IMR-90 (cell line): ENCODE measurements around the gene MAZ. TPM values are rescaled to one million over a fixed set of nuclear protein-coding genes. Genes with fewer than 3 reads are reported as not detected.

ENCODE experiments used
- ATAC-seq: fragments of 200-7000 bp; cut with Tn5 transposase; 2 replicates; pipeline ENCODE4 v1.9.1; 2020; ENCODE audit warnings: low read depth, mild to moderate bottlenecking, moderate library complexity
- BruUV-seq: library from RNA; stranded (reverse); fragments of 400-500 nt; replicated peaks from 2 replicates; lab custom pipeline; 2021; lab: Mats Ljungman, UMichigan
- CTCF ChIA-PET: fragments of 300-600 bp; formaldehyde crosslinking; extraction: SDS; loops from one replicate; lab custom pipeline; 2021; ENCODE audit warnings: antibody characterized with exemption; lab: Yijun Ruan, JAX
- POLR2A ChIA-PET: fragments of 300-600 bp; sonication (Branson Sonifier 250); formaldehyde crosslinking; loops from one replicate; lab custom pipeline; 2022; ENCODE audit warnings: antibody characterized with exemption; ENCODE audit not compliant: unreplicated experiment; lab: Charles Lee
- DNase-seq: peaks from one replicate; pipeline ENCODE4 v3.0.0; 2013
- H2AFZ ChIP-seq: replicated peaks from 2 replicates; pipeline ENCODE3; 2013; ENCODE audit warnings: low read length, mild to moderate bottlenecking; ENCODE audit not compliant: poor library complexity
- H2AK5ac ChIP-seq: 2 replicates; pipeline ENCODE4 v1.6.1; 2013; ENCODE audit warnings: low read depth, low read length, inconsistent platforms
- H2AK9ac ChIP-seq: replicated peaks from 2 replicates; pipeline ENCODE3; 2013; ENCODE audit warnings: mild to moderate bottlenecking, low read depth, low read length, moderate library complexity; ENCODE audit not compliant: poor library complexity
- H2BK120ac ChIP-seq: 2 replicates; pipeline ENCODE4 v1.6.1; 2013; ENCODE audit warnings: low read depth, low read length, inconsistent platforms
- H2BK15ac ChIP-seq: 3 replicates; pipeline ENCODE4 v1.6.1; 2013; ENCODE audit warnings: low read depth, low read length, inconsistent platforms
- H2BK20ac ChIP-seq: 2 replicates; pipeline ENCODE4 v1.6.1; 2013; ENCODE audit warnings: low read depth, mild to moderate bottlenecking, inconsistent platforms, low read length, moderate library complexity
- H2BK5ac ChIP-seq: 2 replicates; pipeline ENCODE4 v1.6.1; 2013; ENCODE audit warnings: mild to moderate bottlenecking, low read depth, low read length, inconsistent platforms; ENCODE audit not compliant: poor library complexity, severe bottlenecking
- H3K14ac ChIP-seq: replicated peaks from 2 replicates; pipeline ENCODE4 v1.6.1; 2013; ENCODE audit warnings: low read depth, low read length, inconsistent platforms
- H3K18ac ChIP-seq: 2 replicates; pipeline ENCODE4 v1.6.1; 2013; ENCODE audit warnings: low read depth, low read length, control low read depth
- H3K23ac ChIP-seq: 2 replicates; pipeline ENCODE4 v1.6.1; 2013; ENCODE audit warnings: low read depth, low read length, inconsistent platforms
- H3K27ac ChIP-seq: 2 replicates; pipeline ENCODE4 v1.5.1; 2013; ENCODE audit warnings: mild to moderate bottlenecking, control low read depth, low read length; ENCODE audit not compliant: insufficient read depth
- H3K27me3 ChIP-seq: 2 replicates; pipeline ENCODE4 v1.6.1; 2013; ENCODE audit warnings: low read length; ENCODE audit not compliant: control insufficient read depth, insufficient read depth
- H3K36me3 ChIP-seq: 2 replicates; pipeline ENCODE4 v1.6.1; 2013; ENCODE audit warnings: low read length, mixed read lengths; ENCODE audit not compliant: control insufficient read depth, insufficient read depth
- H3K4ac ChIP-seq: 2 replicates; pipeline ENCODE4 v1.6.1; 2013; ENCODE audit warnings: low read depth, low read length, inconsistent platforms
- H3K4me1 ChIP-seq: 2 replicates; pipeline ENCODE4 v1.6.1; 2013; ENCODE audit warnings: low read length, mixed read lengths; ENCODE audit not compliant: control insufficient read depth, insufficient read depth
- H3K4me2 ChIP-seq: 2 replicates; pipeline ENCODE4 v1.6.1; 2013; ENCODE audit warnings: low read depth, mild to moderate bottlenecking, control low read depth, low read length, moderate library complexity
- H3K4me3 ChIP-seq: 2 replicates; pipeline ENCODE4 v1.5.1; 2013; ENCODE audit warnings: low read depth, mild to moderate bottlenecking, control low read depth, low read length, moderate library complexity; ENCODE audit not compliant: insufficient read depth
- H3K56ac ChIP-seq: 2 replicates; pipeline ENCODE4 v1.6.1; 2013; ENCODE audit warnings: low read length, inconsistent platforms; ENCODE audit not compliant: insufficient read depth; ENCODE audit errors: extremely low read depth
- H3K79me1 ChIP-seq, 2 experiments: 2 replicates each; pipeline ENCODE4 v1.6.1; 2013; ENCODE audit warnings: low read length in 2 of 2, inconsistent platforms in 1 of 2, low read depth in 1 of 2
- H3K9ac ChIP-seq: 2 replicates; pipeline ENCODE4 v1.6.1; 2013; ENCODE audit warnings: low read depth, low read length, control low read depth
- H3K9me1 ChIP-seq: 2 replicates; pipeline ENCODE4 v1.6.1; 2013; ENCODE audit warnings: low read length, inconsistent platforms; ENCODE audit not compliant: insufficient read depth
- H3K9me3 ChIP-seq: 2 replicates; pipeline ENCODE4 v1.6.1; 2013; ENCODE audit warnings: low read length; ENCODE audit not compliant: control insufficient read depth, insufficient read depth
- H4K20me1 ChIP-seq: 2 replicates; pipeline ENCODE4 v1.6.1; 2013; ENCODE audit warnings: low read length, inconsistent platforms; ENCODE audit not compliant: insufficient read depth
- H4K5ac ChIP-seq: 2 replicates; pipeline ENCODE4 v1.6.1; 2013; ENCODE audit warnings: mild to moderate bottlenecking, low read depth, low read length, control low read depth
- H4K8ac ChIP-seq, 2 experiments: 2 replicates each; pipeline ENCODE4 v1.6.1; 2013; ENCODE audit warnings: low read depth in 2 of 2, low read length in 2 of 2, control low read depth in 1 of 2, inconsistent platforms in 1 of 2
- H4K91ac ChIP-seq: 2 replicates; pipeline ENCODE4 v1.6.1; 2013; ENCODE audit warnings: low read depth, low read length, inconsistent platforms; ENCODE audit not compliant: insufficient read depth
- BHLHE40 ChIP-seq: fragments of 150-350 bp; IDR thresholded peaks from 2 replicates; pipeline ENCODE4 v1.6.1; 2016; ENCODE audit warnings: mild to moderate bottlenecking, low read depth, low read length
- CEBPB ChIP-seq: IDR thresholded peaks from 2 replicates; pipeline ENCODE4 v1.6.1; 2012; ENCODE audit warnings: low read depth, low read length, improper control_type of control experiment
- CHD1 ChIP-seq: IDR thresholded peaks from 2 replicates; pipeline ENCODE4 v1.6.1; 2012; ENCODE audit warnings: low read depth, low read length, improper control_type of control experiment
- CTCF ChIP-seq: conservative IDR thresholded peaks from 2 replicates; pipeline ENCODE4 v1.5.1; 2012; ENCODE audit warnings: mild to moderate bottlenecking, low read depth, low read length, improper control_type of control experiment
- ELK1 ChIP-seq: fragments of 150-350 bp; IDR thresholded peaks from 2 replicates; pipeline ENCODE4 v1.6.1; 2016; ENCODE audit warnings: low read depth, mild to moderate bottlenecking, low read length, moderate library complexity, borderline replicate concordance
- FOS ChIP-seq: fragments of 150-350 bp; IDR thresholded peaks from 2 replicates; pipeline ENCODE4 v1.6.1; 2016; ENCODE audit warnings: low read depth, low read length
- MAFK ChIP-seq: IDR thresholded peaks from 2 replicates; pipeline ENCODE4 v1.6.1; 2012; ENCODE audit warnings: low read depth, low read length, improper control_type of control experiment
- MAZ ChIP-seq: IDR thresholded peaks from 2 replicates; pipeline ENCODE4 v1.6.1; 2012; ENCODE audit warnings: low read depth, mild to moderate bottlenecking, low read length, improper control_type of control experiment, moderate library complexity, borderline replicate concordance
- MXI1 ChIP-seq: IDR thresholded peaks from 2 replicates; pipeline ENCODE4 v1.6.1; 2012; ENCODE audit warnings: low read depth, mild to moderate bottlenecking, low read length, moderate library complexity, borderline replicate concordance
- NFE2L2 ChIP-seq: fragments of 150-350 bp; IDR thresholded peaks from 2 replicates; pipeline ENCODE4 v1.6.1; 2016; ENCODE audit warnings: low read depth, mild to moderate bottlenecking, low read length
- POLR2A ChIP-seq: IDR thresholded peaks from 2 replicates; pipeline ENCODE4 v1.6.1; 2012; ENCODE audit warnings: mild to moderate bottlenecking, low read depth, low read length
- RFX5 ChIP-seq: IDR thresholded peaks from 2 replicates; pipeline ENCODE4 v1.8.0; 2012; ENCODE audit warnings: low read depth, mild to moderate bottlenecking, low read length, moderate library complexity
- SMC3 ChIP-seq: fragments of 150-350 bp; IDR thresholded peaks from 2 replicates; pipeline ENCODE4 v1.6.1; 2016; ENCODE audit warnings: low read depth, mild to moderate bottlenecking, antibody characterized with exemption, low read length, moderate library complexity
- USF2 ChIP-seq: fragments of 150-350 bp; IDR thresholded peaks from 2 replicates; pipeline ENCODE4 v1.6.1; 2017; ENCODE audit warnings: mild to moderate bottlenecking, antibody characterized with exemption, low read length, low read depth
- WGBS, 2 experiments: methylation state at CpG; one replicate each; pipeline versions ENCODE4 v1.1.5 to v1.1.7; 2013; ENCODE audit warnings: missing lambda C conversion rate in 2 of 2; ENCODE audit not compliant: insufficient read length in 1 of 2; ENCODE audit errors: extremely low coverage in 2 of 2; 5-methylcytosine and 5-hydroxymethylcytosine counted together
- dilution Hi-C: fragments of 300-500 bp; cut with HindIII; formaldehyde crosslinking; loops from one replicate; pipeline ENCODE4 v1.14.3; 2018; ENCODE audit warnings: low sequenced_read_pairs; ENCODE audit not compliant: unreplicated experiment
- in situ Hi-C: fragments of 300-500 bp; cut with MboI; formaldehyde crosslinking; loops from 3 replicates; pipeline ENCODE4 v1.14.3; 2019; ENCODE audit warnings: low sequenced_read_pairs, inconsistent platforms, mixed read lengths
- intact Hi-C: fragments of 100-400 bp; cut with micrococcal nuclease; formaldehyde crosslinking; loops from 2 replicates; pipeline ENCODE4 v1.10.0; 2022
- polyA plus RNA-seq, 3 experiments: library from polyadenylated mRNA; depleted of rRNA; stranded (reverse); fragments of >200 nt; gene quantifications; 2 replicates each; pipeline ENCODE4 v1.2.3, GENCODE V29; 2012; ENCODE audit warnings: low replicate concordance in 1 of 3
- total RNA-seq: library from RNA; depleted of rRNA; stranded (reverse); fragments of >200 nt; gene quantifications from 2 replicates; pipeline ENCODE4 v1.2.3, GENCODE V29; 2012

The MAZ gene
- total and polyA plus RNA-seq, 2 of the 4 experiments (the other 2 are of a cell fraction): 113 to 138 TPM

GRCh38 chr16:29809031-29809747, 2.9 kb downstream of the MAZ start:
- WGBS, 2 experiments: 84% methylated on average over 17 of the region's 31 CpGs; no CpG with 5 or more reads in 1 of the 2 experiments
- no TSS peak for BruUV-seq
- ChIA-PET CTCF (interaction anchor here (2.4 kb wide), 1 partner anchor 39 kb away, joined by 10 read pairs; no protein-coding TSS in a partner anchor), POLR2A (no interaction called here)
- Histone ChIP-seq H4K5ac (no peak overlapping the region), H3K14ac (0 out of 2 replicates have a peak overlapping the region, but pooled peaks have one; percentile 39), H2AK5ac (peak overlapping the region; percentile 61; the same call in 1 of the 2 replicates), H2BK20ac (no peak overlapping the region), H3K9ac (peak overlapping the region; percentile 85; the same call in 1 of the 2 replicates), H3K23ac (peak overlapping the region; percentile 48; the same call in 1 of the 2 replicates), H3K9me3 (no peaks in the 10 kb centered on the region), H3K4me2 (peak overlapping the region; percentile 96; the same call in 1 of the 2 replicates), H2BK120ac (no peak overlapping the region), H3K4me1 (peaks cover 23% of the 10 kb centered on the region), H3K27me3 (no peaks in the 10 kb centered on the region), H2AFZ (no peak overlapping the region), H3K56ac (no peak overlapping the region), H4K20me1 (peaks cover 30% of the 10 kb centered on the region), H3K27ac (0 out of 2 replicates have a peak overlapping the region, but pooled peaks have one; percentile 0), H2BK15ac (no peak overlapping the region), H4K8ac (no peak overlapping the region; a peak in 2 of 4 replicates), H4K91ac (no peak overlapping the region), H2BK5ac (peak overlapping the region; percentile 82), H3K9me1 (peaks cover 8% of the 10 kb centered on the region; the same call in 1 of the 2 replicates), H3K4ac (peak overlapping the region; percentile 39), H3K36me3 (peaks cover 12% of the 10 kb centered on the region), H3K18ac (no peak overlapping the region), H3K79me1 (peaks cover 8 to 43% of the 10 kb centered on the region in 2 experiments; a peak in 3 of 4 replicates), H3K4me3 (no peak overlapping the region), H2AK9ac (no peak overlapping the region)
- in situ Hi-C loops (no loop called here), intact Hi-C loops (no loop called here), dilution Hi-C loops (no loop called here)
- no peak for DNase-seq
- ATAC-seq: no peak
- no peak for TF ChIP-seq CHD1
- TF ChIP-seq CTCF: no peak
- no peak for TF ChIP-seq FOS
- TF ChIP-seq BHLHE40: no peak
- no peak for TF ChIP-seq CEBPB
- no peak for TF ChIP-seq USF2
- TF ChIP-seq MXI1: no peak
- no peak for TF ChIP-seq MAFK
- no peak for TF ChIP-seq MAZ
- TF ChIP-seq SMC3: no peak
- no peak for TF ChIP-seq POLR2A
- TF ChIP-seq ELK1: no peak
- no peak for TF ChIP-seq NFE2L2
- no peak for TF ChIP-seq RFX5
